Ovary (tissue), 9 donors: ENCODE results near the gene MBNL1. TPM values are rescaled to one million over a fixed set of nuclear protein-coding genes. Genes with fewer than 3 reads are reported as not detected.

Experiments used
- DNase-seq, 5 donors: peaks; one replicate each; pipeline ENCODE4 v3.0.0-alpha.2; 2019 to 2020
- H3K27ac ChIP-seq, 2 donors: fragments of 200-600 bp; one replicate each; pipeline versions ENCODE4 v1.5.1 to v1.8.0; 2019 to 2022
- H3K27me3 ChIP-seq: fragments of 200-600 bp; one replicate; pipeline ENCODE4 v1.8.0; 2022
- H3K36me3 ChIP-seq: fragments of 200-600 bp; sonication (generic); one replicate; pipeline ENCODE4 v1.5.1; 2019
- H3K4me1 ChIP-seq: one replicate; pipeline ENCODE4 v1.8.1; 2013; ENCODE audit warnings: mild to moderate bottlenecking, moderate library complexity; ENCODE audit not compliant: insufficient read depth
- H3K4me3 ChIP-seq: fragments of 200-600 bp; sonication (generic); one replicate; pipeline ENCODE4 v1.5.1; 2017
- H3K9me3 ChIP-seq, 2 donors: fragments of 200-600 bp in 1 of 2; sonication (generic) in 1 of 2; one replicate each; pipeline versions ENCODE4 v1.5.1 to v1.8.1; 2013 to 2019; ENCODE audit warnings: mild to moderate bottlenecking in 1 of 2, moderate library complexity in 1 of 2
- EP300 ChIP-seq: sonication (generic); formaldehyde crosslinking; IDR thresholded peaks from one replicate; pipeline ENCODE4 v1.6.1; 2017; ENCODE audit warnings: antibody characterized with exemption
- POLR2A ChIP-seq: fragments of 450-650 bp; IDR thresholded peaks from one replicate; pipeline ENCODE4 v1.6.1; 2017; ENCODE audit warnings: antibody characterized with exemption, mild to moderate bottlenecking, moderate library complexity
- WGBS, 3 donors: extraction: QIAGEN DNeasy Blood & Tissue Kit in 1 of 3; methylation state at CpG; one replicate each; pipeline versions ENCODE4 v1.1.5 to v1.1.7; 2013 to 2017; 5-methylcytosine and 5-hydroxymethylcytosine counted together
- intact Hi-C, 4 donors: fragments of 100-400 bp; cut with DNase I; formaldehyde crosslinking; loops; one replicate each; pipeline versions ENCODE4 v1.11.0 to v1.15.1; 2022 to 2023
- polyA plus RNA-seq, 2 donors: library from polyadenylated mRNA; stranded (reverse); fragments of 200-250 nt in 1 of 2; fragments of 350-450 nt in 1 of 2; fragmentation: Illumina TruSeq in 1 of 2; extraction: RNeasy Lipid Tissue Mini Kit (QIAGEN cat#74804) in 1 of 2; gene quantifications; one replicate each; pipeline ENCODE4 v1.2.3, GENCODE V29; 2013 to 2014
- total RNA-seq, 7 donors: library from RNA; depleted of rRNA in 2 of 7; stranded (reverse); fragments of >200 nt in 2 of 7; fragmentation: NEBNext Ultra II Directional in 3 of 7; extraction: Animal tissue kit (Norgen Biotek cat#: 25700) in 3 of 7; gene quantifications; one replicate each; pipeline versions ENCODE4 v1.1.0 to v1.2.4, GENCODE V29; 2016 to 2023
- TF ChIP-seq, protein P1 (sequence below), 3 donors: fragments of 450-650 bp in 2 of 3; fragments of 200-600 bp in 1 of 3; IDR thresholded peaks; one replicate each; pipeline versions ENCODE4 v1.5.1 to v1.8.0; 2016 to 2022; ENCODE audit warnings: antibody characterized with exemption in 3 of 3, mild to moderate bottlenecking in 1 of 3
- donor health status: DM: no; HTN: no; CAD: no; lungs with moderate emphysema.
- donor health status: DM: no; HTN: no; CAD: no.
- donor health status: Bipolar disorder and iron deficiency.
- donor health status: DM: yes; HTN: yes; CAD: no.
- donor health status: DM: no; HTN: no; CAD: no.
- donor health status: DM: yes; HTN: yes; CAD: no.

Gene MBNL1
- total and polyA plus RNA-seq, 9 donors, result 39.7 to 152 (median 123) TPM

GRCh38 chr3:152350139-152350538 is 81.4 kb downstream of the MBNL1 start:
- H3K27me3 ChIP-seq, result no peaks in the 10 kb centered on the region
- intact Hi-C loops, result no loop called here
- H3K4me1 ChIP-seq, result peaks cover 3% of the 10 kb centered on the region
- H3K4me3 ChIP-seq, result no peak overlapping the region
- H3K36me3 ChIP-seq, result no peaks in the 10 kb centered on the region
- no peak overlapping the region for H3K27ac ChIP-seq
- H3K9me3 ChIP-seq, result no peaks in the 10 kb centered on the region
- DNase-seq, result no peak
- TF ChIP-seq EP300 (no peak), POLR2A (no peak)
- TF ChIP-seq, protein P1, sequence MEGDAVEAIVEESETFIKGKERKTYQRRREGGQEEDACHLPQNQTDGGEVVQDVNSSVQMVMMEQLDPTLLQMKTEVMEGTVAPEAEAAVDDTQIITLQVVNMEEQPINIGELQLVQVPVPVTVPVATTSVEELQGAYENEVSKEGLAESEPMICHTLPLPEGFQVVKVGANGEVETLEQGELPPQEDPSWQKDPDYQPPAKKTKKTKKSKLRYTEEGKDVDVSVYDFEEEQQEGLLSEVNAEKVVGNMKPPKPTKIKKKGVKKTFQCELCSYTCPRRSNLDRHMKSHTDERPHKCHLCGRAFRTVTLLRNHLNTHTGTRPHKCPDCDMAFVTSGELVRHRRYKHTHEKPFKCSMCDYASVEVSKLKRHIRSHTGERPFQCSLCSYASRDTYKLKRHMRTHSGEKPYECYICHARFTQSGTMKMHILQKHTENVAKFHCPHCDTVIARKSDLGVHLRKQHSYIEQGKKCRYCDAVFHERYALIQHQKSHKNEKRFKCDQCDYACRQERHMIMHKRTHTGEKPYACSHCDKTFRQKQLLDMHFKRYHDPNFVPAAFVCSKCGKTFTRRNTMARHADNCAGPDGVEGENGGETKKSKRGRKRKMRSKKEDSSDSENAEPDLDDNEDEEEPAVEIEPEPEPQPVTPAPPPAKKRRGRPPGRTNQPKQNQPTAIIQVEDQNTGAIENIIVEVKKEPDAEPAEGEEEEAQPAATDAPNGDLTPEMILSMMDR (IDR thresholded peaks at IDR 0.05), result no peak

DNA sequence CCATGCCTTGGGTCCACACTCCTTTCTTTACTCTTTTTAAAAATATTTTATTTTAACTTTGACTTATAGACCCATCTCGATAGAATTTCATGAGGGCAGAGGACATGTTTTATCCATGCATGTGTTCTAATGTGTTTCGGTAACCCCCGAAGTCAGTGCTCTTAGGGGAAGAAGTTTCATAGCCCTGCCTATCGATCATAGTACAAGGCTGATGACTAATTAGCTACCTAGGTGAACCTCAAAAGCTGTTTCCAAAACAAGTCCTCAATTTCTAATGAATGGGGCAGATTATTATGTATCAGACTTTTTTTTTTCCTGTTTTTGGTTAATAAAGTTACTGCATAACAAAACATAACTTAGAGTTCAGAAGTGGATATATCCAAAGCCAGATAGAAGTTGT is 82.0 kb downstream of the MBNL1 start:
- Histone ChIP-seq H3K4me3 (no peak overlapping the region), H3K4me1 (peaks cover 3% of the 10 kb centered on the region), H3K9me3 (no peaks in the 10 kb centered on the region), H3K27me3 (no peaks in the 10 kb centered on the region), H3K27ac (no peak overlapping the region), H3K36me3 (no peaks in the 10 kb centered on the region)
- DNase-seq, result no peak
- TF ChIP-seq EP300 (no peak), POLR2A (no peak)
- TF ChIP-seq, protein P1 (IDR thresholded peaks at IDR 0.05), result no peak
- intact Hi-C loops, result no loop called here
- 87 to 93% (median 88%) methylated on average over 4 of the region's 4 CpGs for WGBS, 3 donors

DNA sequence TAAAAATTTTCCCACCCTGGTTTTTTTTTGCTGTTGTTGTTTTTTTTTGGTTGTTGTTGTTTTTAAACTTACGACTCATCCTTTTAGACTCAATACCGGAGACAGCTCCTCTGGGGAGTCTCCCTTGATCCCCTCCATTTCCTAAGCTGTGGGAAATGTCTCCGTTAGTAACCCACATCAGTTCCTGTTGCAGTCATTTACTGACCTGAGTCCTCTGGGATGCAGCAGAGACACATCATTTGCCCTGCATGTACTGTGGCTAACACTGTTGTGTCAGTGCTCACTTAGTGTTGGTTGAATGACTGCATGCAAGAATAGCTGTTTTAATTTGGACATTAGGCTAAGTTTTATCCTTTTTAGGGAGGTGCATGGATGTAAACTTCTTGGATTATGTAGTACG is 83.8 kb downstream of the MBNL1 start:
- peaks cover 5% of the 10 kb centered on the region for H3K4me1 ChIP-seq
- WGBS, 3 donors, result 65 to 73% (median 68%) methylated on average over 4 of the region's 4 CpGs
- intact Hi-C loops, result no loop called here
- no peaks in the 10 kb centered on the region for H3K36me3 ChIP-seq
- no peak for TF ChIP-seq EP300
- no peak for TF ChIP-seq POLR2A
- TF ChIP-seq, protein P1 (IDR thresholded peaks at IDR 0.05), result no peak
- H3K4me3 ChIP-seq, result no peak overlapping the region
- H3K27ac ChIP-seq, result no peak overlapping the region
- no peaks in the 10 kb centered on the region for H3K9me3 ChIP-seq
- H3K27me3 ChIP-seq, result no peaks in the 10 kb centered on the region
- DNase-seq, result no peak

GRCh38 chr3:152353578-152353977 is 84.8 kb downstream of the MBNL1 start:
- no peak overlapping the region for H3K4me3 ChIP-seq
- H3K36me3 ChIP-seq, result no peaks in the 10 kb centered on the region
- H3K27me3 ChIP-seq, result no peaks in the 10 kb centered on the region
- no peak overlapping the region for H3K27ac ChIP-seq
- H3K9me3 ChIP-seq, result no peaks in the 10 kb centered on the region
- TF ChIP-seq POLR2A, result no peak
- TF ChIP-seq, protein P1 (IDR thresholded peaks at IDR 0.05), result no peak
- TF ChIP-seq EP300, result no peak
- intact Hi-C loops, result no loop called here
- peaks cover 5% of the 10 kb centered on the region for H3K4me1 ChIP-seq
- no peak for DNase-seq
